Testis (tissue), 3 donors: ENCODE results near the gene KCNQ1. TPM values are rescaled to one million over a fixed set of nuclear protein-coding genes. Genes with fewer than 3 reads are reported as not detected.

Experiments used
- DNase-seq: peaks from one replicate; pipeline ENCODE4 v3.0.0-alpha.2; 2019
- H3K27ac ChIP-seq, 2 donors: fragments of 200-600 bp; sonication (generic); one replicate each; pipeline ENCODE4 v1.5.1; 2019
- H3K27me3 ChIP-seq: fragments of 200-600 bp; sonication (generic); one replicate; pipeline ENCODE4 v1.5.1; 2019
- H3K36me3 ChIP-seq: fragments of 200-600 bp; sonication (generic); one replicate; pipeline ENCODE4 v1.5.1; 2017; ENCODE audit warnings: low read depth; ENCODE audit errors: missing control alignments
- H3K4me1 ChIP-seq: fragments of 200-600 bp; sonication (generic); one replicate; pipeline ENCODE4 v1.5.1; 2019
- H3K4me3 ChIP-seq, 2 donors: fragments of 200-600 bp; sonication (generic); one replicate each; pipeline ENCODE4 v1.5.1; 2017 to 2019
- H3K9me3 ChIP-seq: fragments of 200-600 bp; sonication (generic); one replicate; pipeline ENCODE4 v1.5.1; 2017
- CTCF ChIP-seq, 3 experiments: fragments of 450-650 bp in 2 of 3; fragments of 200-600 bp in 1 of 3; sonication (generic) in 1 of 3; IDR thresholded peaks; one replicate each; pipeline ENCODE4 v1.5.1; 2016 to 2019; ENCODE audit warnings: antibody characterized with exemption in 3 of 3, mild to moderate bottlenecking in 2 of 3, moderate library complexity in 1 of 3
- POLR2A ChIP-seq: fragments of 450-650 bp; IDR thresholded peaks from one replicate; pipeline ENCODE4 v1.6.1; 2017; ENCODE audit warnings: antibody characterized with exemption, mild to moderate bottlenecking, moderate library complexity
- WGBS, 2 donors: methylation state at CpG; one replicate each; pipeline ENCODE4 v1.1.5; 2018; 5-methylcytosine and 5-hydroxymethylcytosine counted together
- intact Hi-C: fragments of 100-400 bp; cut with DNase I; formaldehyde crosslinking; loops from one replicate; pipeline ENCODE4 v1.15.1; 2023; ENCODE audit warnings: low total_unique reads
- polyA plus RNA-seq: library from polyadenylated mRNA; stranded (reverse); fragments of 350-450 nt; fragmentation: Illumina TruSeq; extraction: RNeasy Lipid Tissue Mini Kit (QIAGEN cat#74804); gene quantifications from one replicate; pipeline ENCODE4 v1.2.3, GENCODE V29; 2014; ENCODE audit warnings: low read depth, low replicate concordance; ENCODE audit not compliant: insufficient read depth
- total RNA-seq, 2 donors: library from RNA; depleted of rRNA; stranded (reverse); fragments of >200 nt; gene quantifications; one replicate each; pipeline ENCODE4 v1.2.3, GENCODE V29; 2016

Gene KCNQ1
- total and polyA plus RNA-seq, 3 donors from 2014 or later, result 6.0 to 24.2 (median 12.8) TPM

GRCh38 chr11:2512431-2513407, 67.9 kb downstream of the KCNQ1 start:
- WGBS, 2 donors, result 87 to 94% methylated on average over 7 to 21 of the region's 21 CpGs
- Histone ChIP-seq H3K27me3 (no peaks in the 10 kb centered on the region), H3K9me3 (no peaks in the 10 kb centered on the region), H3K4me3 (no peak overlapping the region), H3K27ac (no peak overlapping the region), H3K36me3 (no peaks in the 10 kb centered on the region), H3K4me1 (no peaks in the 10 kb centered on the region)
- intact Hi-C loops, result no loop called here
- peak; percentile 11 for DNase-seq
- TF ChIP-seq POLR2A, result no peak
- TF ChIP-seq CTCF (IDR thresholded peaks at IDR 0.05), result no peak

- intact Hi-C loops, result no loop called here
- no peak for TF ChIP-seq CTCF (IDR thresholded peaks at IDR 0.05)
- no peak for TF ChIP-seq POLR2A
- Histone ChIP-seq H3K4me3 (no peak overlapping the region), H3K9me3 (no peaks in the 10 kb centered on the region), H3K4me1 (no peaks in the 10 kb centered on the region), H3K27ac (no peak overlapping the region), H3K36me3 (no peaks in the 10 kb centered on the region), H3K27me3 (no peaks in the 10 kb centered on the region)
- DNase-seq, result no peak
- 96 to 100% methylated on average over 4 to 6 of the region's 6 CpGs for WGBS, 2 donors
These were observed 68.6 kb downstream of the KCNQ1 start for GRCh38 chr11:2513441-2513840.

GRCh38 chr11:2515401-2516275, 70.8 kb downstream of the KCNQ1 start:
- Histone ChIP-seq H3K9me3 (no peaks in the 10 kb centered on the region), H3K27me3 (no peaks in the 10 kb centered on the region), H3K36me3 (no peaks in the 10 kb centered on the region), H3K4me3 (no peak overlapping the region), H3K4me1 (no peaks in the 10 kb centered on the region), H3K27ac (no peak overlapping the region)
- TF ChIP-seq POLR2A, result no peak
- TF ChIP-seq CTCF (IDR thresholded peaks at IDR 0.05), result no peak
- DNase-seq, result peak; percentile 8
- intact Hi-C loops, result no loop called here
- 82 to 85% methylated on average over 6 to 25 of the region's 25 CpGs for WGBS, 2 donors

- Histone ChIP-seq H3K9me3 (no peaks in the 10 kb centered on the region), H3K4me3 (no peak overlapping the region), H3K36me3 (no peaks in the 10 kb centered on the region), H3K4me1 (no peaks in the 10 kb centered on the region), H3K27ac (no peak overlapping the region), H3K27me3 (no peaks in the 10 kb centered on the region)
- no peak for TF ChIP-seq CTCF (IDR thresholded peaks at IDR 0.05)
- no peak for TF ChIP-seq POLR2A
- WGBS, 2 donors, result 92 to 96% methylated on average over 17 to 20 of the region's 20 CpGs
- no peak for DNase-seq
- intact Hi-C loops, result no loop called here
These were observed 71.6 kb downstream of the KCNQ1 start for GRCh38 chr11:2516276-2517015.
